GM21825 (cell line): ENCODE data around the gene NCBP2.
"Not testable (repeated sequence)": the region's sequence is repeated elsewhere in the genome, so short reads cannot be mapped to it uniquely, and the experiment has no call there.

Experiments used
- ATAC-seq: cut with Tn5 transposase; IDR thresholded peaks from one replicate; pipeline ENCODE4 v1.9.1; 2021; ENCODE audit warnings: mild to moderate bottlenecking, moderate library complexity; ENCODE audit not compliant: unreplicated experiment

Gene NCBP2

DNA sequence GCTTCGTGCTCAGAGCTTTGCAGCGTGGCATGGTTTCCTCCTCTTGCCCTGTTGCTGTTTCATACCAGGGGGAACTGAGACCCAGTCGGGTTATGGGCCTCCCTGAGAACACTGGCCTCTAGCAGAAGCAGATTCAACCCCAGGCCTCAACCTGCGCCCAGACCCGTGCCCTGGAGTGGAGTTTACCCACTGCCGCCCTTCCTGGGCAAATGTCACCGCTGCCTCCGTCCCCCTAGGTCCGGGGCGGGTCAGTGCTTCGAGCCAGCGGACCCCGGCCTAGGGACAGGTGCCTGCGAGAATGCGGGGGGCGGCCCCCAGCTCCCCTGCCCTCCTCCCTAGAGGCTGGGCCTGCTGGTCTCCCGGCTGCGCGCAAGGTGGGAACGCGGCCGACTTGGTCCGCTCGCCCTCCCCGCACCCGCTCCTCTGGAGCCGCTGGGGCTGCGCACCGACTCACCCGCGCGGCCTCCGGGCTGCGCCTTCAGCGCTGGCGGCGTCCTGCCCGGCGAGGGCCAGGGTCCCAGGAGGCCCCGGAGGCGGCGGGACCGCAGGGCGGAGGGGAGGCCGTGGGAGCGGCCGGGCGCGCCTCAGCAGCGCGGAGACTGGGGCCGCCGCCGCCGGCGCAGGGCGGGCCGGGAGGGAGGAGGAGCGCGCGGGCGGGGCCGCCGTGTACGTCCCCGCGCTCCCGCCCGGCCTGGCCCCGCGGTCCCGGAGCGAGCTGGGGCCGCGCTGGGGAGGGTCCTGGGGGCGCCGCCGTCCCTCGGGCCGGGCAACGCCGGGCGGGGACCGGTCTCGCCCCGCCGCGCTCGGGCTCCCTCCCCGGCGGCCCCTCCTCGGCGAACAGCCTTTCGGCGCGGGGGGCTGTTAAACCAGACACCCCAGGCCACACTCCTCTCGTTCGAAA lies 26.2 kb upstream of the NCBP2 start, which contains the start of gene PIGZ:
Gene PIGZ, minus strand, starts transcription at position 601 of the 901 bp plus-strand sequence. CDS start 16,802 bp downstream, outside the sequence.
- ATAC-seq = peak; percentile 56

DNA sequence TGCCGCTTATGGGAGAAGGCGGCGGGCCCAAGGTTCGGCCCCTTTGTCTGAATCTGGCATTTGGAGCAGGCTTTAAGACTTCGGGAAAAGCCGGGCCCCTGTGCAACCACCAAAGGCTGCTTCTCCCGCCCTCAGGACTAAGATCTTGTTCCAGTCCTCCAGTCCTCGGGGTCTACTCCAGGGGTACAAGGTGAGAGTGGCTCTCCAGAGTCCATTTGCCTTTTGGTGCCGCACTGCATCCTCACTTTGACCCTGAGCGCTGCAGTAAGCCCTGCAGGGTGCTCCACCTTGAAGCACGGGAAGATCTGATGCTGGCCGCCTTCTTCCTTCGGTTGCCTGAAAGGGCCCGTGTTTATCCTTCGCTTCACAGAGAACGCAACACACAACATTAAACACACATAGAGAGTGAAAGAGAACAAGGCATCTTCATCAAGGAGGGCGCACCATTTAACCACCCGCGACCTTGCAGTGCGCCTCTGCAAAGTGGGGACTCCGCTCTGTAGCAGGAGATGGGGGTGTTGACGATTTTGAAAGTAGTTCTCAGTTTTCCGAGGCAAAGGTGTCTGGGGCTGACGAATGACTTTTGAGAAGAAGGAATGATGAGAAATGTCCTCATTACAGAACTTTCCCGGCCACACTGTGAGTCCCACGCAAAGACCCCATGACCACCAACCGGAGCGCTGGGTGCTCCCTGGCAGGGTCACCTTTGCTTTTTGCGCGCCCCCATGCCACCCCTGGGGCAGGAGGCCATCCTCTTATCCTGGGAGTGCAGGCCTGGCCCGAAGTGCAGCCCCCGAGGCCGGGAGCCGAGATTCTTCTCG lies 25.3 kb upstream of the NCBP2 start:
- no peak for ATAC-seq

DNA sequence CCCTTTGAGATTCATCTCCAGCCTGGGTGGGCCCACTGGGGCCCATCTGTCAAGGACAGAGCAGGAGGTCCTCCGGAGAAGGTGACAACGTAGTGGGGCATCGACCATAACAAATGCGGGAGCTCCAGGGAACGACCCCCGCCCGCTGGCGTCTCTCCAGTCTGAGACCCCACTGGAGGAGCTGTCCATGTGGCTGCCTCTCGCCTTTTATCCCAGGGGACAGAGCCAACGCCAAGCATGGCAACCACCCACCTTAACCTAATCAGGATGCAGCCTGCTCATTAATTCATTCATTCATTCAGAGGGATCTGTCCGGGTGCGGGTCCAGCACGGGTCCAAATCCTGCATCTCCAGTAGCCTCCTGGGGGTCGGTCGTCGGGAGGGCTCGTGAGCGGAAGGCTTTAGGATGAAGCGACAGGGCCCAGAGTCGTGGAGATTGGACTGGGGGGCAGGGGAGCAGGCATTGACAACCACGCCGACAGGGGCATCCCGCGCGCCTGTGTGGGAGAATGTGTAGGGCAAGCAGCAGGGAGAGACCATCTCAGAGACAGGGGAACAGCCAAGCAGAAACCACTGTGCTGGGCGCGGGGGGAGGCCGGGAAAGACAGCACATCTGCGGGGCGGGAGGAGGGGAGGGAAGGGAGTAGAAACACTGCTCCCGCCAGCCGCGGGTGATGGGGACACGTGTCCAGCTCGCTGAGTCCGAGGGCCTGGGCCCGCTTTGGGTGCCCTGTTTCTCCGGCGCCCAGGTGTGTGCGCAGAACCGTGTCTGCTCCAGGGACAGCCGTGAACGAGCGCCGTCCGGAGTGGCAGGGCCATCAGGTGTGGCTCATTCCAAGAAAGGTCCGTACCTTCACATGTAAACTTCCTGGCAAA lies 24.4 kb upstream of the NCBP2 start:
- no peak for ATAC-seq

DNA sequence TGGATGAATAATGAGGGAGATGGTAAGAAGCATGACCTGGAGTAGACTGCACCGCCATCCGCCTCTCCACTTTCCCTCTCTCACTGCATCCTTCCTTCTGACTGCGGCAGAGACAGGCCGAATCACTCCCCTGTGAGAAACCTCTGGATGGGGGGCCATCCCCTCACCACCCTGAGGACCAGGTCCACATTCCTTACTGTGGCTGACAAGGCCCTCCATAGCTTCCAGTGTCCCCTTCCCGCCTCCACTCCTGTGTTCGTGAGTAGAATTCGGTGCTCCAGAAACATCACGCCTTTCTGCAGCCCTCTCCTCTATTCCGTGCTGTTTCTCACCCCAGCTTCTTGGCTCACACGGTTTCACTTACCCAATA lies 23.5 kb upstream of the NCBP2 start:
- ATAC-seq = no peak

DNA sequence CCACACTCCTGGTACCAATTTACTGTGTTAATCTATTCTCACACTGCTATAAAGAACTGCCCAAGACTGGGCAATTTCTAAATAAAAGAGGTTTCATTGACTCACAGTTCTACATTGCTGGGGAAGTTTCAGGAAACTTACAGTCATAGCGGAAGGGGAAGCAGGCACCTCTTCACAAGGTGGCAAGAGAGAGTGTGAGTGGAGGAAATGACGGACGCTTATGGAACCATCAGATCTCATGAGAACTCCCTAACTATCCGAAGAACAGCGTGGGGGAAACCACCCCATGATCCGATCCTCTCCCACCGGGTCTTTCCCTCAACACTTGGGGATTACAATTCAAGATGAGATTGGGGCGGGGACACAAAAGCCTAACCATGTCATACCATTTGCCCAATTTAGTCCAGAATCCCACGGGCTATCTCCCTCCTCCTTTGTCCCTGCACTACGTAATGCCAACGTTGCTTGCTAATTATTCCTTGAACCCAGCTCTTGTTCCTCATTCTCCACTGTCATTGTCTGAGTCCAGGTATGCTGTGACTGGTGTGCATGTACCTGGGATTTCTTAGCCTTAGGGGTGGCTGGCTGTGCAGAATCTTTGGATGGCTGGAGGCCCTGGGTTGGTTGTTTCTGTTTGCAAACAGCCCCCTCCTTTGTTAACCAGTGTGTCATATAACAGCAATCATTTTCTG lies 22.9 kb upstream of the NCBP2 start:
- no peak for ATAC-seq

DNA sequence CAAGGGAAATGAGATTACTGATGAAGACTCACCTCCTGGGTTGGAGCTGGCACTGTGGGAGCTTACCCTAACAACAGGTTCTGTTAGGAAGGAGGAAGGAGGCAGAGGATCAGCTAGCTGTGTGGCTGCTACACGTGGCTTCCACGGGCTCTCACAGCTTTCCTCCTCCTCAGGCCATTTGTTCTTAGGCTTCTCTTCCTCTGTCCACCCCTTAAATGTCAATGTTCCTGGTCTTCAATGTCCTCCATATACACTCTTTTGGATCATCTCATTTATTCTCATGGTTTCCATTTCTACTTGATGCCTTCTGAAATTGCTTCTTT lies 21.3 kb upstream of the NCBP2 start:
- no peak for ATAC-seq

DNA sequence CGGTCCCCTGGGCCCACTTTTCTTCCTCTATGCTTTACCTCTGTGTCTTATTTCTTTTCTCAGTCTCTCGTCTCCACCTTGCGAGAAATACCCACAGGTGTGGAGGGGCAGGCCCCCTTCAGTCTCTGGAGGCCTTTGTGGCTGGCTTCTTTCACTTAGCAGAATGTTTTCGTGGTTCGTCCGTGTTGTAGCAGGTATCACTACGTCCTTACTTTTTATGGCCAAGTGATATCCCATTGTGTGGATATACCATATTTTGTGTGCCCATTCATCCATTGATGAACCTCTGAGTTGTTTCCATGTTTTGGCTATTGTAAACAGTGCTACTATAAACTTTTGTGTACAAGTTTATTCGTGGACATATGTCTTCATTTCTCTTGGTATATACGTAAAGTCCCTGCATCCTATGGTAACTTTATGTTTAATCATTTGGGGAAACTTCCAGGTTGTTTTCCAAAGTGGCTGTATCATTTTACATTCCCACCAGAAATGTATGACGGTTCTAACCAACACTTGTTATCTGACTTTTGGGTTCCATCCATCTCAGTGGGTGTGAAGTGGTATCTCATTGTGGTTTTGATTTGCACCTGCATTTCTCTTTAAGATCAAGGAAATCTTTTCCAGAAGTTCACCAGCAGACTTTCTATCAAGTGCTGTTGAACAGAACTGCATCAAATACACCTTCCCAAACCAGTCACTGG lies 20.8 kb upstream of the NCBP2 start:
- ATAC-seq = no peak

DNA sequence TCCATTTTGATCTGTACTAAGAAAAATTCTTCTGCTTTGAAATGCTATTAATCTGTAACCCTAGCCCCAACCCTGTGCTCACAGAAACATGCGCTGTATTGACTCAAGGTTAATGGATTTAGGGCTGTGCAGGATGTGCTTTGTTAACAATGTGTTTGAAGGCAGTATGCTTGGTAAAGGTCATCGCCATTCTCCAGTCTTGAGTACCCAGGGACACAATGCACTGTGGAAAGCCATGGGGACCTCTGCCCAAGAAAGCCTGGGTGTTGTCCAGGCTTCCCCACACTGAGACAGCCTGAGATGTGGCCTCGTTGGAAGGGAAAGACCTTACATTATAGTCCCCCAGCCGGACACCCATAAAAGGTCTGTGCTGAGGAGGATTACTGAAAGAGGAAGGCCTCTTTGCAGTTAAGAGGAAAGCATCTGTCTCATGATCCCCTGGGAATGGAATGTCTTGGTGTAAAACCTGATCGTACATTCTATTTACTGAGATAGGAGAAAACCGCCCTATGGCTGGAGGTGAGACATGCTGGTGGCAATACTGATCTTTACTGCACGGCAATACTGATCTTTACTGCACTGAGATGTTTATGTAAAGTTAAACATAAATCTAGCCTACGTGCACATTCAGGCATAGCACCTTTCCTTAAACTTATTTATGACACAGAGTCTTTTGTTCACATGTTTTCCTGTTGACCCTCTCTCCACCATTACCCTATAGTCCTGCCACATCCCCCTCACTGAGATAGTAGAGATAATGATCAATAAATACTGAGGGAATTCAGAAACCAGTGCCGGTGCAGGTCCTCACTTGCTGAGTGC lies 20.0 kb upstream of the NCBP2 start:
- no peak for ATAC-seq

DNA sequence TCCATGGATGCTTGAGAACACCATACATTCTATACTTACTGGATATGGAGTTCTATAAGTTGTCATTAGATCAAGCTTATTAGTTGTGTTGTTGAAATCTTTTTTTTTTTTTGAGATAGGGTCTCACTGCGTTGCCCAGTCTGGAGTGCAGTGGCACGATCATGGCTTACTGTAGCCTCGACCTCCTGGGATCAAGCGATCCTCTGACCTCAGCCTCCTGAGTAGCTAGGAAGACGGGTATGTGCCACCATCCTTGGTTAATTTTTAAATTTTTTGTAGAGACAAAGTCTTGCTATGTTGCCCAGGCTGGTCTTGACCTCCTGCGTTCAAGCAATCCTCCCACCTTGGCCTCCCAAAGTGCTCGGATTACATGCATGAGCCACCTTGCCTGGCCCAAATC lies 12.5 kb upstream of the NCBP2 start:
- no peak for ATAC-seq

DNA sequence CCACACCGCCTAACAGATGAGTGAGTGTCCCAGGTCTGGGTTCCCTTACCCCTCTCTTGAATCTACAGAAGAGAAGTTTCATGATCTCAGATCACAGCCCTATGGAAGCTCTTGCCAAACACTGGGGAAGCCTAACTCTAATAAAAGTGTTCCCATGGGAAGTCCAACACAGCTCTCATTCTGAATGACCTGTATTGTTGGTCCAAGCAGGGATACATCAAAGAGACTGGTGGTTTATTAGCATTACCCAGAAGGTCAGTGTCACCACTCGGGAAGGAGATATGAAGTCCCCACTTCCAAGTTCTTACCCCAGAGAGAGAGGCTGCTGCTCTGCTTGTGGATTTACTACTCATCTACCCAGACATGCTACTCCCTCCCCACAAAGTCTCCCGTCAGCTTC lies 9.0 kb upstream of the NCBP2 start:
- no peak for ATAC-seq

DNA sequence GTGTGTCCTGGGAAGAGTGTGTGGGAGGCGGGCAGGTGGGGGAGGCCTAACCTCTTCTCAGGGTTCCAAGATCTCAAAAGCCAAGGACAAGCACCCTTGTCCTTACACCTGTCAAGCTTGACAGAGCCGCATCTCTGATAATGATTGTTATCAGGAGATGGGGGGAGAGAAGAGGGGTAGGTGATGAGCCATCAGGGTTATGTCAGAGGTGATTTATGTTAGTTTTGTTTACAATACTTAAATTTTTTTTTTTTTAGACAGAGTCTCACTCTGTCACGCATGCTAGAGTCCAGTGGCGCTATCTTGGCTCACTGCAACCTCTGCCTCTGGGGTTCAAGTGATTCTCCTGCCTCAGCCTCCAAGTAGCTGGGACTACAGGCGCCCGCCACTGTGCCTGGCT lies 7.4 kb upstream of the NCBP2 start:
- ATAC-seq = no peak

DNA sequence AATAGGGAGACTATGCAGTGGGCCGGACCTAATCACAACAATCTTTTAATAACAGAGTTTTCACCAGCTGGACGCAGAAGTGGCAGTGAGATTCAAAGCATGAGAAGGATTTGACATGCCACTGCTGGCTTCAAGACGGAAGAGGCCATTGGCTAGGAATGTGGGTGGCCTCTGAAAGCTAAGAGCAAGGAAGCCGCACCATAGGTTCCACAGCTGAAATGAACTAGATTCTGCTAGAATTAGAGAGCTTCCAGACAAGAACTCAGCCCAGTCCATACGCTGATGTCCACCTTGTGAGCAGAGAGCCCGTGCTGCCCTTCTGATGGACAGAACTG lies 6.9 kb upstream of the NCBP2 start:
- no peak for ATAC-seq

DNA sequence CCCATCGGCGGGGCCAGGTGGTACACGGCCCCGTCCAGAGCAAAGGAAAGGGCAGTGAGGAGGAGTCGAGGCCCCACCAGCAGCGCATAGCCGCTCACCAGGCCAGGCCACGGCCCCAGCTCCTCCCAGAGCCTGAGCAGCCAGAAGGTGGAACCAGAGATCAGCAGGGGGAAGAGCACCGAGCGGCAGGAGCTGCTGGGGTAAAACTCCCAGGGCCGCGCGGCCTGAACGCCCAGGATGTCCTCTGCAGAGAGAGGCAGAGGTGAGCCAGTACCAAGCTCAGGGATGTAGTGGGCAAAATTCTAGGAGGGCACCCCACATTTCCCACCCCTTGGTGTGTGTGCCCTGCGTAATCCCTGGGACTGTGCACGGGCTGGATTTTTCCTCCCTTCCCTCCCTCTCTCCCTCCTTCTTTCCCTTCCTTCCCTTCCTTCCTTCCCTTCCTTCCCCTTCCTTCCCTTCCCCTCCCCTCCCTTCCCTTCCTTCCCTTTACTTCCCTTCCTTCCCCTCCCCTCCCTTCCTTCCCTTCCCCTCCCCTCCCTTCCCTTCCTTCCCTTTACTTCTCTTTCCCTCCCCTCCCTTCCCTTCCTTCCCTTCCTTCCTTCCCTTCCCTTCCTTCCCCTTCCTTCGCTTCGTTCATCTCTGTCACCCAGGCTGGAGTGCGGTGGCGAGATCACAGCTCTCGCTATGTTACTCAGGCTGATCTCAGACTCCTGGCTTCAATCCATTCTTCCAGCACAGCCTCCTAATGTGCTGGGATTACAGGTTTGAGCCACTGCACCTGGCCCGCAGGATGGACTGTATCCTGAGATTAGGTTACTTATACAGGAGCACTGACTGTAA lies 6.3 kb upstream of the NCBP2 start:
- no peak for ATAC-seq

DNA sequence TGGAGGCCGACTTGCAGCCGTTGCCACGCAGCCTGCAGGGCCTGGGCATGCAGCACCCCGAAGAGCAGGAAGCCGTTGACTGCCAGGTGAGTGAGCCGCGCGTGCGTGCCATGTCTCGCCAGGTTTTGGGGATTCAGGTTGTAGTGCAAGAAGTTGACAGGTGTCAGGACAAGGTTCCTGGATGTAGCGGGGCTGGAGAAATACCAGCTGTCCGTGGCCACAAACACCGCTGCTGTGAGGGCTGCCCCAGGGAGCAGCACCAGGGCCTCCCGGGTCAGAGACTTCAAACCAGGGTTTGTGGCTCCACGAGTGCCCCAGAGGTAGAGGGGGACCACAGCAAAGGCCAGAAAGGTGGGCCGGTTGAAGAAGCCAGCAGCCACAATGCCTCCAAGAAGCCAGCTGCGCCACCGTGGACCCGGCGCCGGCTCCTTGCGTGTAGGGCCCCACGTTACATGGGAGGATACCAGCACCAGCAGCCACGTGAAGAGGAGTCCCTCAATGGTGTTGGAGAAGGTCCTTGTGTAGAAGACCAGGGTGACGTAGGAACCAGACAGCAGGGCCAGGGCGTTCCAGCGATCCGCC lies 5.6 kb upstream of the NCBP2 start:
- ATAC-seq = no peak

DNA sequence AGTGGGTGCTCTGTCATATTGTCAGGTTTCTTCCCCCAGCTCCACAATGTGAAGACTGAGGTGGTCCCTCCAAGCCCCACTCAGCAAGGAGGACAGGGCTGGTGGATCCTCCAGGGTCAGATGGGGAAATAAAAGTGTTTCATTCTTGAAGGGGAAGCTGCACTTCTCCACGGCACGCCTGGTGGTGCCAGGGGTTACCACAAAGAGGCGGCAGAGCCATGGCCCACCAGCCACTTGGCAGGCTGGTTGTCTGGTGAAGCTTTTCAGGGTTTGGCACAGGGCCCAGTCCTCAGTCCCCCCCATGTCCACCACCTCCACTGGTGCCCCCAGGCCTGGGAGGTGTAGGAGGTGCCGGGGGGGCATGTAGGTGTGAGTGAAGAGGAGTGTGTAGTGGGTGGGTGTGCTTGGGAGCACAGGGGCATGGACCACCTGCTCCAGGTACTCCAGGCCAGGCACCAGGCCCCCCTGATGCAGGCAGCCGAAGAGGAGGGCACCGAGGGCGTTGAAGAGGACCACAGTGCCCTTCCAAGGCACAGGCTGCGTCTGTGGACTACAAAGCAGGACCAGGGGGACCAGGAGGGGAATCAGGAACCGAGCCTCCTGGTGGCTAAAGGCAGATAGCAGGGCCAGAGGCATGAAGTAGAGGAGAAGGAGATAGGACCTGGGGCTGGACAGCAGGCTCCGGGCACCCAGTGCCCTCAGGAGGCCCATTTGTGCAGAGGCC lies 5.0 kb upstream of the NCBP2 start:
- no peak for ATAC-seq

DNA sequence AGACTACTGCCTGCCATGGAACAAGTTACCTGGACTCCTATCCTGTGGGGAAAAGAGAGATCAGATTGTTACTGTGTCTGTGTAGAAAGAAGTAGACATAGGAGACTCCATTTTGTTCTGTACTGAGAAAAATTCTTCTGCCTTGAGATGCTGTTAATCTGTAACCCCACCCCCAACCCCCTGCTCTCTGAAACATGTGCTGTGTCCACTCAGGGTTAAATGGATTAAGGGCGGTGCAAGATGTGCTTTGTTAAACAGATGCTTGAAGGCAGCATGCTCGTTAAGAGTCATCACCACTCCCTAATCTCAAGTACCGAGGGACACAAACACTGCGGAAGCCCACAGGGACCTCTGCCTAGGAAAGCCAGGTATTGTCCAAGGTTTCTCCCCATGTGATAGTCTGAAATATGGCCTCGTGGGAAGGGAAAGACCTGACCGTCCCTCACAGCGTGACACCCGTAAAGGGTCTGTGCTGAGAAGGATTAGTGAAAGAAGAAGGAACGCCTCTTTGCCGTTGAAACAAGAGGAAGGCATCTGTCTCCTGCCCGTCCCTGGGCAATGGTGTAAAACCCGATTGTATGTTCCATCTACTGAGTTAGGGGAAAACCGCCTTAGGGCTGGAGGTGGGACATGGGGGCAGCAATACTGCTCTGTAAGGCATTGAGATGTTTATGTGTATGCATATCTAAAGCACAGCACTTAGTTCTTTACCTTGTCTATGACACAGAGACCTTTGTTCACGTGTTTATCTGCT lies 1.9 kb upstream of the NCBP2 start:
- not testable (repeated sequence) for ATAC-seq

DNA sequence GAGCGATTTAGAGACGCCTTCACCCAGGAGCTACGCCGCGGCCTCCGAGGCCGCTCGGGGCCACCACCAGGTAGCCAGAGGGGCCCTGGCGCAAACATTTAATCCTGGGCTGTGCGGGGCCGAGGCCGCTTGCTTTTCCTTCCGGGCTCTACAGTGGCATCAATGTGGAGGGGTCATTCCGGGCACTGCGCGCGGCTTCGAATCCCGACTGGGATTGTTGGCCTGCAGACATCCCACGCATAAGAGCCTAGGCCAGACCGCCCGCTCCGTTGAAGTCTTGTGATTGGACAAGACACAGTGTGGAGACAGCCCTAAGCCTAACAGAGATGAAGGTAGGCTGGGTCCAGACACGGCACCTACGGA lies 568 bp upstream of the NCBP2 start:
- peak; percentile 8 for ATAC-seq
